ENCODE data around the gene LHPP. TPM values are rescaled to one million over a fixed set of nuclear protein-coding genes. Genes with fewer than 3 reads are reported as not detected.
A peak's percentile ranks its signal among the peaks of the same experiment; 100 is the strongest.

LHPP gene
- total RNA-seq, 2 donors from 2014 or later: 7.4 to 10.6 TPM

DNA sequence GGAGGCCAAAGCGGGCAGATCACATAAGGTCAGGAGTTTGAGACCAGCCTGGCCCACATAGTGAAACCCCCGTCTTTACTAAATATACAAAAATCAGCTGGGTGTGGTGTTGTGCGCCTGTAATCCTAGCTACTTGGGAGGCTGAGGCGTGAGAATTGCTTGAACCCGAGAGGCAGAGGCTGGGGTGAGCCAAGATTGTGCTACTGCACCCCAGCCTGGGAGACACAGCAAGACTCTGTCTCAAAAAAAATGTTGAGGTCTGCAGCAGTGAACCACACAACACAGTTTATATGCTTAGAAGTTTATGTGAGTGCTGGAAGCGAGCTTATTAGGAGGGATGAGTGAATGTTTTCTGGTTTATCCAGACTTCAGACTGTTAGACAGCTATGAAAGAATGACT is 10.4 kb downstream of the LHPP start:
- no peak overlapping the region for H3K27ac Mint-ChIP-seq
- H3K4me1 Mint-ChIP-seq: no peaks in the 10 kb centered on the region
- no peaks in the 10 kb centered on the region for H3K36me3 Mint-ChIP-seq (ENCODE audit: low read depth)
- H3K4me3 Mint-ChIP-seq: no peak overlapping the region
- peak; percentile 28 for ATAC-seq (replicated peaks)
- H3K9me3 Mint-ChIP-seq: no peaks in the 10 kb centered on the region
- H3K27me3 Mint-ChIP-seq: no peaks in the 10 kb centered on the region

DNA sequence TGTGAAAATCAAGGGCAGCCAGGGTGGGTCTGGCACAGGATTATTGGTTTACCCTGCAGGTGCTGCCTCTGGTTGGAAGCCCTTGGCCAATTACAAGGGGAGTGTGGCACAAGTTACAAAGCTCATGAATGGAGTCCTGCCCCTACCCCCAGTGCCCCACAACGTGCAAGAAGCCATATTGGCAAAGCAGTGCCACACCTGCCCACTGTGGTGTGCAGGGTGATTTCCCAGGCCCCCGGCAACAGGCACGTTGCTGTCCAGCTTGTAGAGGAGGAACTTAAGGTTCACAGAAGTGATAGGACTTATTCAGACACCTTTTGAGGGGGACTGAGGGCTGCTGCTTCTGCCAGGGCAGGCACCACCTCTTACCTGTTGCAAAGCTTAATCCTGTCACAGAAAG is 11.4 kb downstream of the LHPP start:
- Mint-ChIP-seq H3K27ac (no peak overlapping the region), H3K9me3 (no peaks in the 10 kb centered on the region), H3K4me1 (no peaks in the 10 kb centered on the region), H3K36me3 (ENCODE audit: low read depth) (no peaks in the 10 kb centered on the region), H3K4me3 (no peak overlapping the region), H3K27me3 (no peaks in the 10 kb centered on the region)
- ATAC-seq (replicated peaks): peak; percentile 7

DNA sequence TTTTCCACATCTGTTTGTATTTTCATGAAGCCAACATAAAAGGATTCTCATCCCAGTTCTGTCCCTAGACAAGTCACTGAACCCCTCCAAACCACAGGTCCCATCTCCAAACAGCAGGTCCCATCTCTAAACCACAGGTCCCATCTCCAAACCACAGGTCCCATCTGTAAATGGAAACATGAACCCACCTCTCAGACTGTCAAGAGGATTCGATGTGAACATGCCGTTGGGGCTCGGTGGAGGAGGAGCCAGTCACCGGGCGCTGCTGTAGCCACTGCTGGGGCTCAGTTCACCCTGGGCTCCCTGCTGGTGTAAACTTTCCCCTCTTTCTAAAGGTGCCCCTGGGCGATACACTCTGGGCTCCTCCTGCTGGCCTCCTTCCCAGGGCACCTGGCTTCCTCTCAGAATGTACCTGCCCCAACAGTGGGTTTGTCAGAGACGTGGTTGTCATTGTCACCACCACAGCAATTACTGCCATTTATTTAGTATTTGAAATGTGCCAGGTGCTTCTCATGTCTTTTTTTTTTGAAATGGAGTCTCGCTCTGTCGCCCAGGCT is 13.0 kb downstream of the LHPP start:
- Mint-ChIP-seq H3K27me3 (no peaks in the 10 kb centered on the region), H3K4me1 (no peaks in the 10 kb centered on the region), H3K27ac (no peak overlapping the region), H3K9me3 (no peaks in the 10 kb centered on the region), H3K4me3 (no peak overlapping the region), H3K36me3 (ENCODE audit: low read depth) (no peaks in the 10 kb centered on the region)
- no peak for ATAC-seq (replicated peaks)

DNA sequence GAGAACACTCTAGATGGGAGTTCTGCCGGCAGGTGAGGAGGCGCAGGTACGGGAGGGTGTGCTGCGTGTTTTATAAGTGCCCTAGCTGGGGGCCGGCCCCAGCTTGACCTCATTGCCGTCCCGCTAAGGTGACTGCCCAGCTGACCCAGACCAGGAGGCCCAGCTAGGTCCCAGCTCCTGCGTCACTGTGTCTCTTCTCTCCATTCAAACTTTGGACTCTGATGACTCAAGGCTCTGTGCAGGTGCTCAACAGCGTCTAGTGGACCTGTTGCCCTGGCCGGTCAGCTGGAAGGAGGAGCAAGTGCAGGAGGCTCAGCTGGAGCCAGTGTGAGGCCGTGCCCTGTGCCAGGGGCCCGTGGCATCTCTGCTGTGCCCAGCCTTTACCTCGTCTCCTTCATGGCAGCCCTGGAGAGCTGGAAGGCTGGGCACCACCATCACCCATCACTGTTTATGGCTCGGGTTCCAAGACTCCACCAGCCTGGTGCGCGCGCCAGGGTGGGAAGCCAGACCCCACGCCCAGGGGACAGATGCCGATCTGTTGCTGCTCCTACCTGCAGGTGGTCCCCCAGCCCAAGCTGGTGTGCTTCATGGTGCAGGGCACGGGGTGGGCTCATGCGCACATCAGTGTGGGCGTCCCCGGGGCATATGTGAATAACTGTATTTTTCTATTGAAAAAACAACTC is 14.6 kb downstream of the LHPP start:
- H3K27ac Mint-ChIP-seq: no peak overlapping the region
- no peaks in the 10 kb centered on the region for H3K9me3 Mint-ChIP-seq
- H3K27me3 Mint-ChIP-seq: no peaks in the 10 kb centered on the region
- no peaks in the 10 kb centered on the region for H3K36me3 Mint-ChIP-seq (ENCODE audit: low read depth)
- ATAC-seq (replicated peaks): no peak
- no peaks in the 10 kb centered on the region for H3K4me1 Mint-ChIP-seq
- no peak overlapping the region for H3K4me3 Mint-ChIP-seq

DNA sequence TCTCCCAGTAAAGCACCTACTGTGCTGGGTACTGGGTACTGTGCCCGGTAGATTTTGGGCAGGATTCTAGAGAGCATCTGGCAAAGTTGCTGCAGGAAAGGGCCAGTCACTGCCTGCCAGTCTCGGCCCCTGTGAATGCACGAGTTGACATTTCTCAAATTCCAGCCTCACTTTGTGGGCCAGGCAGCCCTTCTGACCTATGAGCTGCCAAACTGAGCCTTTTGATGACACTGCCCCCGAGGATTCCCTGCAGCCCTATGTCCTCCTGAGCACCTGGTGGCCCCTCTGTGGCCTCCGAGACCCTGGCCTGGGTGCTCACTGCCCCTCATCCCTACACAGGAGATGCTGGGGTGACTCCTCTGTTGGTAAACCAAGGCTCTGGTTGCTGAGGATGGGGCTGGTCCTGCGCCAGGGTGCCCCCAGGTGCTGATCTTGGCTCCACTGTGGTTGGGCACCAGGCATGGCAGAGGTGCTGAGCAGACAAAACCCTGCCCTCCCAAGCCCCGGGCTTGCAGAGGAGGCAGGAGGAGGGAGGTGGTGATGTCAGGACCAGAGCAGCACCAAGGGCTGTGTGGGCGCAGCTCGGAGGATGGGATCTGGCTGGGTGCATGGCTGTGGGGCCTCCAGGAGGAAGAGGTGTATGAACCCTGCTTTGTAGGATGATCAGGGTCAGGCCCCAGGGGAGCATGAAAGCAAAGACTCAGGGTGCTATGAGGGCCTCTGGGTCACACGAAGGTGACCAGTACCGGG is 16.2 kb downstream of the LHPP start:
- Mint-ChIP-seq H3K36me3 (ENCODE audit: low read depth) (no peaks in the 10 kb centered on the region), H3K9me3 (no peaks in the 10 kb centered on the region), H3K27me3 (no peaks in the 10 kb centered on the region), H3K4me3 (no peak overlapping the region), H3K27ac (no peak overlapping the region), H3K4me1 (peaks cover 2% of the 10 kb centered on the region)
- ATAC-seq (replicated peaks): no peak

DNA sequence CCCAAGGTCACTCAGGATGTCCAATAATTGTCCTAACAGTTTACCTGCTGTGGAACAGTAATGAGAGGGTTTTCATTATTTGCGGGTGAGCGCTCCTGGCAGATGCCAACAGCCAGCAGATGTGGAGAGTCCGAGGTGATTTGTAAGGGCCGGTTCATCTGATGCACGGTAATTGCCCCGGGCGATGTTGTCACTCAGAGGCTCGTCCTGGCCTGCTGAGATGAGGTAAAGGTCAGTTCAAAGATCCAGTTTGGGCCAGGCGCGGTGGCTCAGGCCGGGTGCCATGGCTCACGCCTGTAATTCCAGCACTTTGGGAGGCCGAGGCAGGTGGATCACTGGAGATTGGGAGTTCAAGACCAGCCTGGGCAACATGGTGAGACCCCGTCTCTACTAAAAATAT is 16.9 kb downstream of the LHPP start:
- Mint-ChIP-seq H3K36me3 (ENCODE audit: low read depth) (no peaks in the 10 kb centered on the region), H3K27me3 (no peaks in the 10 kb centered on the region), H3K27ac (no peak overlapping the region), H3K9me3 (no peaks in the 10 kb centered on the region), H3K4me3 (no peak overlapping the region), H3K4me1 (peaks cover 4% of the 10 kb centered on the region)
- ATAC-seq (replicated peaks): no peak

DNA sequence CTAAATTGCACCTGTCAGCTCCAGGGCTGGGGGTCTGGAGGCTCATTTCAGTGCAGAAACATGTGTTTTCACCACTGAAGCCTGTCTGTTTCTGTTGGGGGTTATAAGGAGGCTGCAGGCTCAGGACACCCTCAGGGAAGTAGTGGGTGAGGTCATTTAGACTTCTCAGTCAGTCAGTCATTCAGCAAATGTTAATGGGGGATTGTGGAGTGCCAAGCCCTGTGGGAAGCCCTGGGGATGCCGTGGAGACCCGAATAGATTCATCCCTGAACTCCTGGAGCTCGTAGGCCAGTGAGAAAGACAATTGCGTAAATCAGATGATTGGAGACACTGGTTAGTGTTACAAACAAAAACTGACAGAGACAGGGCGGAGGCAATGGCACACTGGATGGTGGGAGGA is 19.2 kb downstream of the LHPP start:
- Mint-ChIP-seq H3K4me1 (peaks cover 4% of the 10 kb centered on the region), H3K27ac (no peak overlapping the region), H3K4me3 (no peak overlapping the region), H3K9me3 (no peaks in the 10 kb centered on the region), H3K36me3 (ENCODE audit: low read depth) (peaks cover 6% of the 10 kb centered on the region), H3K27me3 (no peaks in the 10 kb centered on the region)
- no peak for ATAC-seq (replicated peaks)

DNA sequence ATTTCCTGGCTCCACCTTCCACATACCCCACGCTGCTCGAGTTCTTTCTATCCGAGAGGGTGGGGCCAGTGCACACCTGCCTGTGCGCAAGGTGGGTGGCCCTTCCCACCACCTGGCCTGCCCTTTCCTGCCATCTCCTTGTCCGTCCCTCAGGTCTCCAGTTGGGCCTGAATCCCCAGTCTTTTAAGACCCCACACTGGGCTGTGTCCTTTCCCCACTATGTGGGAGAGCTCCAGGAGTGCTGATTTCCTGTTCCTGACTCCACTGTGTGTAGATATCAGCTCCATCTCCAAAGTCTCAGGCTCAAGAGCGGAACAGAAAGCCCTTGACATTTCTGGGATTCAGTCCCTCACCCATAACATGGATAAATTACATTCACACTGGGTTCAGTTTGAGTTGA is 20.1 kb downstream of the LHPP start:
- Mint-ChIP-seq H3K27ac (no peak overlapping the region), H3K9me3 (no peaks in the 10 kb centered on the region), H3K36me3 (ENCODE audit: low read depth) (peaks cover 6% of the 10 kb centered on the region), H3K4me3 (no peak overlapping the region), H3K27me3 (no peaks in the 10 kb centered on the region), H3K4me1 (peaks cover 4% of the 10 kb centered on the region)
- no peak for ATAC-seq (replicated peaks)

DNA sequence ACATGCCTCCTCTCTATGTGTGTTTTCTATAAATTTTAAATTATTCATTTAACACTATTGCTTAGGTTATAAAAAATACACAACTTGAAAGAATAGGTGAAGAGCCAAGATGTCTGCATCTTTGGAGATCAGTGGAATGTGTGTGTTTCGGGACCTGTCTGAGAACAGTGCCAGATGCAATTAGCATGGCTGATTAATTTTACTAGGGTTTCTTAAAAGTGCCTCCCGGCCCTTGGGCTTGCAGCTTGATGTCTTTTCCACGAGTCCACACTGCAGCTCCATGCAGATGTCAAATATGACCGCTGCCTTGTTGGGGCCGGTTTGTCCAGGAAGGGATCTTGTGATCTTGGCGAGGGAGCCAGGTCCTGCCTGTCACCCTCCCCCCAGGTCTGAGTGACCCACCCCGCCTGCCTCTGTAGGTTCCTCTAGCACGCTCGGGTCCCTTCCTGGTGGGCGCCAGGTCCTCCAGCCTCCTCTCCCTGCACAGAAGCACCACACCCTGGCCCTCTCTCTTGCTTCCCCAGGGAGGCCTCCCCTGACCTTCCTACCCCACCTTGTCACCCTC is 20.7 kb downstream of the LHPP start:
- Mint-ChIP-seq H3K27me3 (no peaks in the 10 kb centered on the region), H3K27ac (no peak overlapping the region), H3K9me3 (no peaks in the 10 kb centered on the region), H3K4me3 (no peak overlapping the region), H3K4me1 (peaks cover 4% of the 10 kb centered on the region), H3K36me3 (ENCODE audit: low read depth) (peaks cover 6% of the 10 kb centered on the region)
- ATAC-seq (replicated peaks): no peak

DNA sequence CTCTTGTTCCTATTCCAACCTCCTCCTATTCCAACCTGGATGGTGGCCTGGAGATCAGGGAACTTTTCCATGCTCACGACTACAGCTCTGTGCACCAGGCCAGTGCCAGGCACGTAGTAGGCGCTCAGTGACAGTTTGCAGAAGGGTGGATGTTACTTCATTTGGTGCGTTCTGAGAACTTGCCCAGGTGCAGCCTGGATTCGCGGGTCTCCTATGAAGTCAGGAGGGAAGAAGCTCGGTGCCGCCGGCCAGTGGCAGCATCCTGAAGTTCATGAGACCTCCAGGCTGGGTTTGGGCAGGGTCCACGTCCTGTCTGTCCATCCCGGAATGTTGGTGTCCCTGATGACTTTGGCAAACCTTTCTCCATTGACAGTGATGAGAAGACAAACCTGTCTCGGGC is 21.3 kb downstream of the LHPP start:
- Mint-ChIP-seq H3K36me3 (ENCODE audit: low read depth) (peaks cover 6% of the 10 kb centered on the region), H3K4me1 (peaks cover 4% of the 10 kb centered on the region), H3K4me3 (no peak overlapping the region), H3K9me3 (no peaks in the 10 kb centered on the region), H3K27me3 (no peaks in the 10 kb centered on the region), H3K27ac (no peak overlapping the region)
- ATAC-seq (replicated peaks): no peak

DNA sequence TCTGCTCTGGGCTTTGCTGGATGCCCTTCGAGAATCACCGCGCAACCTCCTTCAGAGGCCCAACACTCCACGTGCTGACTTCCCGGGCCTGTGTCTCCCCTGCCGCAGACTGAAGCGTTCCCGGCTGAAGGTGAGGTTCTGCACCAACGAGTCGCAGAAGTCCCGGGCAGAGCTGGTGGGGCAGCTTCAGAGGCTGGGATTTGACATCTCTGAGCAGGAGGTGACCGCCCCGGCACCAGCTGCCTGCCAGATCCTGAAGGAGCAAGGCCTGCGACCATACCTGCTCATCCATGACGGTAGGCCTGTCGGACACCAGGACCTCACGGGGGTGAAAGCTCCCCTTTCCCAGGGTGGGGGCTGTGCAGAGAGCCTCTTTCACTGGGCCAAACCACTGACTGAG is 22.4 kb downstream of the LHPP start:
- no peaks in the 10 kb centered on the region for H3K9me3 Mint-ChIP-seq
- peaks cover 4% of the 10 kb centered on the region for H3K4me1 Mint-ChIP-seq
- H3K4me3 Mint-ChIP-seq: no peak overlapping the region
- H3K36me3 Mint-ChIP-seq (ENCODE audit: low read depth): peaks cover 9% of the 10 kb centered on the region
- ATAC-seq (replicated peaks): no peak
- no peak overlapping the region for H3K27ac Mint-ChIP-seq
- H3K27me3 Mint-ChIP-seq: no peaks in the 10 kb centered on the region

DNA sequence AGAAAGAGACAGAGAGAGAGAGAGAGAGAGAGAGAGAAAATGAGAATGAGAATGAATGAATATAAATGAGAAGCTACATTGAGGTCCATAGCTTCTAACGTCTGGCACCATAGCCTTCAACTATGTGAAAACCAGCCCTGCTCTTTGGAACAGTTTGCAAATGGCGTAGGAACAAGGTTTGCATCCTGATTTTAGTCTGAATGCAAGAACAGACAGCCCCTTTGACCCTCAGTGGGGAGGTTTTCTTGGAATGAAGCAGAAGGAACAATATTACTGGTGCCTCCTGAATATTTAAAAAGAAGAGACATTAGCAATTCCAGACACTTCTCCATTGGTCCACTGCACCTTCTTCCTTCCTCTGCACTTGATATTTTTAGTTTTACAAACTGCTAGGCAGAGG is 23.0 kb downstream of the LHPP start:
- H3K27ac Mint-ChIP-seq: no peak overlapping the region
- H3K4me3 Mint-ChIP-seq: no peak overlapping the region
- H3K4me1 Mint-ChIP-seq: peaks cover 4% of the 10 kb centered on the region
- H3K9me3 Mint-ChIP-seq: no peaks in the 10 kb centered on the region
- no peaks in the 10 kb centered on the region for H3K27me3 Mint-ChIP-seq
- ATAC-seq (replicated peaks): no peak
- peaks cover 12% of the 10 kb centered on the region for H3K36me3 Mint-ChIP-seq (ENCODE audit: low read depth)

DNA sequence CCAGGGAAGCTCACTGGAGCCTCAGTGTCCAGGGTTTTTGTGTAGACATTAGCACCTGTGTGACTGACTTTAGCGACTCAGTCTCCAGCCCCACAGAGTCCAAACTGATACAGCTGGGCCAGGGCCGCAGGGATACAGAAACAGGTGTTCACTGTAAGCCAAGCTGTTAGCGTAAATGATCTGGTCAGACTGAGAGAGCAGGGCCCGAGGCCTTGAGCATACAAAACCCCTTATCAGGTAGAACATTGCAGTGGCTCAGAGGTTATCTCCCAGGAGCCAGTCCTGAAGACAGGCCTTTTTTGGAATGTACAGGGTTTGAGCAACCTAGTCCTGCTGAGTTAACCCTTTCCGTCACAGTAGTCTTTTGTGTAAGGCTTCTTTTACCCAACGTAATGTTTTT is 25.0 kb downstream of the LHPP start:
- Mint-ChIP-seq H3K27me3 (no peaks in the 10 kb centered on the region), H3K9me3 (no peaks in the 10 kb centered on the region), H3K36me3 (ENCODE audit: low read depth) (peaks cover 17% of the 10 kb centered on the region), H3K4me3 (no peak overlapping the region), H3K27ac (no peak overlapping the region), H3K4me1 (peaks cover 4% of the 10 kb centered on the region)
- ATAC-seq (replicated peaks): no peak

DNA sequence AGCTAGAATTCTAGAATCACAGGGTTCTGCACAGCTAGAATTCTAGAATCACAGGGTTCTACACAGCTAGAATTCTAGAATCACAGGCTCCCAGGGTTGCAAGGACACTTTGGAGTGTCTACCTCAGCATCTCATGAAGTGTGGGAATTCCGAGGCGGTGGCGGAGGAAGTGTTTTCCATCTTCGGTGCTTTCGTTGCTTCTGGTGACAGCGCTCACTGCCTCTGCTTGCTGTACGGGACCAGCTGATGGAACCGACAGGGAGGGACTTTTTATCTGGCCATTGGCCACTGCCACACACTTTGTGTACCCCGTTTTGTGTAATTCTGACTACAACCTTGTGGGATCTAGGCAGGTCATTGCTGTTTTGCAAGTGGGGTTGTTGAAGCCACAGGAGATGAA is 29.5 kb downstream of the LHPP start:
- H3K4me1 Mint-ChIP-seq: peaks cover 3% of the 10 kb centered on the region
- H3K36me3 Mint-ChIP-seq (ENCODE audit: low read depth): peaks cover 11% of the 10 kb centered on the region
- no peak overlapping the region for H3K4me3 Mint-ChIP-seq
- H3K27me3 Mint-ChIP-seq: no peaks in the 10 kb centered on the region
- no peak for ATAC-seq (replicated peaks)
- H3K27ac Mint-ChIP-seq: no peak overlapping the region
- H3K9me3 Mint-ChIP-seq: no peaks in the 10 kb centered on the region

DNA sequence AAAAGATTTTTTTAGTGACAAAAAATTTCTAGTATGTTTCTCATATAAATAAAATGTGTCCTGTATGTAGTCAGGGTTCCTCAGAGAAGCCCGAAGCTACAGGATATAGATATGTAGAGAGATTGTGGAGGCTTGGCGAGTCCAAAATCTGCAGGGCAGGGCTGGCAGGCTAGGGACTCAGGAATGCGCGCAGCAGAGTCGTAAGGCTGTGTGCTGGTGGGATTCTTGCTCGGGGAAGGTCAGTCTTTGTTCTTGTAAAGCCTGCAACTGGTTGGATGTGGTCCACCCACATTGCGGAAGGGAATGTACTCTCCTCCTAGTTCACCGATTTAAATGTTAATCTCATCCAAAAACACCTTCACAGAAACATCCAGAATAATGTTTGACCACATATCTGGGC is 30.6 kb downstream of the LHPP start:
- ATAC-seq (replicated peaks): no peak
- Mint-ChIP-seq H3K4me3 (no peak overlapping the region), H3K27ac (no peak overlapping the region), H3K9me3 (no peaks in the 10 kb centered on the region), H3K36me3 (ENCODE audit: low read depth) (peaks cover 11% of the 10 kb centered on the region), H3K4me1 (peaks cover 3% of the 10 kb centered on the region), H3K27me3 (no peaks in the 10 kb centered on the region)
